Ascending aorta (tissue), 2 donors: ENCODE measurements around the gene CLIP3. TPM values are rescaled to one million over a fixed set of nuclear protein-coding genes. Genes with fewer than 3 reads are reported as not detected.

Experiments
- DNase-seq, 2 donors: peaks; one replicate each; pipeline ENCODE4 v3.0.0-alpha.2; 2019; ENCODE audit warnings: low spot score in 2 of 2
- H3K27ac ChIP-seq, 2 donors: fragments of 200-600 bp; sonication (generic); one replicate each; pipeline ENCODE4 v1.5.1; 2016 to 2017; ENCODE audit warnings: mild to moderate bottlenecking in 1 of 2
- H3K27me3 ChIP-seq: fragments of 200-600 bp; sonication (generic); one replicate; pipeline ENCODE4 v1.5.1; 2017
- H3K36me3 ChIP-seq, 2 donors: fragments of 200-600 bp; sonication (generic); one replicate each; pipeline ENCODE4 v1.5.1; 2016
- H3K4me1 ChIP-seq, 2 donors: fragments of 200-600 bp; sonication (generic); one replicate each; pipeline ENCODE4 v1.5.1; 2016 to 2017; ENCODE audit warnings: mild to moderate bottlenecking in 1 of 2
- H3K4me3 ChIP-seq, 2 donors: fragments of 200-600 bp; sonication (generic); one replicate each; pipeline ENCODE4 v1.5.1; 2016 to 2017; ENCODE audit warnings: mild to moderate bottlenecking in 1 of 2
- H3K9me3 ChIP-seq, 2 donors: fragments of 200-600 bp; sonication (generic); one replicate each; pipeline ENCODE4 v1.5.1; 2016
- CTCF ChIP-seq, 3 experiments: fragments of 200-600 bp in 2 of 3; fragments of 450-650 bp in 1 of 3; sonication (generic) in 2 of 3; IDR thresholded peaks; one replicate each; pipeline ENCODE4 v1.5.1; 2016 to 2019; ENCODE audit warnings: antibody characterized with exemption in 3 of 3, mild to moderate bottlenecking in 1 of 3, moderate library complexity in 1 of 3
- intact Hi-C: fragments of 100-400 bp; cut with DNase I; formaldehyde crosslinking; loops from one replicate; pipeline ENCODE4 v1.15.1; 2023
- total RNA-seq: library from RNA; depleted of rRNA; stranded (reverse); fragments of >200 nt; gene quantifications from one replicate; pipeline ENCODE4 v1.1.0, GENCODE V29; 2016

The CLIP3 gene
- total RNA-seq, 1 donor from 2014 or later: 43.2 TPM

- peaks cover 0 to 9% of the 10 kb centered on the region in 2 donors for H3K36me3 ChIP-seq
- peaks cover 3 to 14% of the 10 kb centered on the region in 2 donors for H3K4me1 ChIP-seq
- TF ChIP-seq CTCF (IDR thresholded peaks at IDR 0.05): no peak
- no peak overlapping the region for H3K4me3 ChIP-seq
- no peaks in the 10 kb centered on the region for H3K9me3 ChIP-seq
- no peak for DNase-seq
- no peaks in the 10 kb centered on the region for H3K27me3 ChIP-seq
- no peak overlapping the region for H3K27ac ChIP-seq
- intact Hi-C loops: no loop called here
Observed at GRCh38 chr19:35992907-35993765, 39.5 kb downstream of the CLIP3 start.

- H3K27me3 ChIP-seq: no peaks in the 10 kb centered on the region
- peaks cover 3 to 17% of the 10 kb centered on the region in 2 donors for H3K4me1 ChIP-seq
- no peaks in the 10 kb centered on the region for H3K9me3 ChIP-seq
- TF ChIP-seq CTCF (IDR thresholded peaks at IDR 0.05): no peak
- DNase-seq: no peak
- H3K27ac ChIP-seq: no peak overlapping the region
- intact Hi-C loops: no loop called here
- H3K36me3 ChIP-seq: no peaks in the 10 kb centered on the region
- no peak overlapping the region for H3K4me3 ChIP-seq
Observed at GRCh38 chr19:35991731-35992450, 40.8 kb downstream of the CLIP3 start.

- intact Hi-C loops: no loop called here
- TF ChIP-seq CTCF (IDR thresholded peaks at IDR 0.05): no peak
- H3K4me3 ChIP-seq: no peak overlapping the region
Observed at GRCh38 chr19:35990771-35991730, 41.6 kb downstream of the CLIP3 start.

GRCh38 chr19:35990156-35990555, 42.5 kb downstream of the CLIP3 start:
- Histone ChIP-seq H3K36me3 (no peaks in the 10 kb centered on the region), H3K27me3 (no peaks in the 10 kb centered on the region), H3K9me3 (no peaks in the 10 kb centered on the region), H3K4me3 (no peak overlapping the region), H3K4me1 (peaks cover 3 to 6% of the 10 kb centered on the region in 2 donors), H3K27ac (no peak overlapping the region)
- intact Hi-C loops: no loop called here
- DNase-seq: no peak
- TF ChIP-seq CTCF (IDR thresholded peaks at IDR 0.05): no peak

More at GRCh38 chr19:35990771-35991730, 41.6 kb downstream of the CLIP3 start:
- Histone ChIP-seq H3K27ac (no peak overlapping the region), H3K36me3 (no peaks in the 10 kb centered on the region), H3K9me3 (no peaks in the 10 kb centered on the region), H3K27me3 (no peaks in the 10 kb centered on the region), H3K4me1 (peaks cover 3 to 10% of the 10 kb centered on the region in 2 donors)
- no peak for DNase-seq

- no peak for TF ChIP-seq CTCF (IDR thresholded peaks at IDR 0.05)
- peaks cover 0 to 3% of the 10 kb centered on the region in 2 donors for H3K4me1 ChIP-seq
- no peaks in the 10 kb centered on the region for H3K9me3 ChIP-seq
- no peaks in the 10 kb centered on the region for H3K27me3 ChIP-seq
- H3K27ac ChIP-seq: no peak overlapping the region
- intact Hi-C loops: no loop called here
- no peak for DNase-seq
- no peaks in the 10 kb centered on the region for H3K36me3 ChIP-seq
- no peak overlapping the region for H3K4me3 ChIP-seq
Observed at GRCh38 chr19:35988824-35989223, 43.8 kb downstream of the CLIP3 start.
